ENCODE results near the gene SP6. TPM values are rescaled to one million over a fixed set of nuclear protein-coding genes. Genes with fewer than 3 reads are reported as not detected.

The SP6 gene
- total RNA-seq, 4 donors from 2014 or later, result 0.12 to 0.31 (median 0.14) TPM

DNA sequence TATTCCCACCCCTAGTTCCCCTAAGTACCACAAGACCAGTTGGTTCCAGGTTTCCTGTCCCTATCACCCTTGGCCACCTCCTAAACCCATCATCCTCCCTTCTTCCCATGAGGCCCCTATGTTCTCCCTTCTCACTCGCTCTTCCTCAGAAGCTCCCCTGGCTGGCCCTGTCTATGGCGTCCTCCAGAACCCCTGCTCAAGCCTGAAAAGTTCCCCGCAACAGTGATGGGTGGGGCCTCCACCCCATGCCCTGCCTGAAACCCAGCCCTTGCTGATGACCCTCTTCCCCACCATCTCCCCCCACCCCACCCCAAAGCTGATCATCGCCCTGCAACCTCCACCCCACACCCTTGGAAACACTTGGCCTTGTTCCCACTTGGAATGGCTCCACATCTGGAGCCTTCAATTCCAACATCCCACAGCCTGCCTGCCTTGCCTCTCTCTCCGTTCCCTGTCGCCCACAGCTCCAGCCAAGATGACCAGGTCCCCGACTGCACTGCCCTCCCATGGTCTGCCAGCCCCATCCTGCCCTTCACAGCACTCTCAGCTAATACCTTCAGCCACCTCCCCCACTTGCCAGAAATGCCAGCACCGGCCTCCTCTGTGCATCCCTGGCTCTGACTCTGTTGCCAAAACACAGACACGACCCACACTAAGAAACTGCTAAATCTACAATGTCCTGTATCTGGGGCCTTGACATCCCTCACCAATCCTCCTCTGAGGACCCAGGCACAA, 39.9 kb downstream of the SP6 start:
- Histone ChIP-seq H3K9me3 (no peaks in the 10 kb centered on the region), H3K27ac (no peak overlapping the region), H3K27me3 (no peaks in the 10 kb centered on the region), H3K4me1 (peaks cover 0 to 7% (median 0%) of the 10 kb centered on the region in 3 donors), H3K4me3 (no peak overlapping the region), H3K36me3 (peaks cover 0 to 89% of the 10 kb centered on the region in 2 donors)
- 77 to 100% methylated on average over 2 to 8 of the region's 9 CpGs for WGBS, 2 donors (ENCODE audit: low coverage in 1 of 2)
- TF ChIP-seq POLR2A (IDR thresholded peaks at IDR 0.05) (no peak), CTCF (IDR thresholded peaks at IDR 0.05) (no peak), EP300 (IDR thresholded peaks at IDR 0.05) (no peak), POLR2AphosphoS5 (IDR thresholded peaks at IDR 0.05) (no peak)
- ATAC-seq, result no peak

- no peak for TF ChIP-seq POLR2AphosphoS5 (IDR thresholded peaks at IDR 0.05)
- no peak for TF ChIP-seq POLR2A (IDR thresholded peaks at IDR 0.05)
- no peak for TF ChIP-seq CTCF (IDR thresholded peaks at IDR 0.05)
- no peak for TF ChIP-seq EP300 (IDR thresholded peaks at IDR 0.05)
- peaks cover 0 to 81% of the 10 kb centered on the region in 2 donors for H3K36me3 ChIP-seq
- ATAC-seq, result peak; percentile 14
- peaks cover 0 to 7% (median 0%) of the 10 kb centered on the region in 3 donors for H3K4me1 ChIP-seq
- H3K27me3 ChIP-seq, result no peaks in the 10 kb centered on the region
- H3K9me3 ChIP-seq, result no peaks in the 10 kb centered on the region
- no peak overlapping the region for H3K4me3 ChIP-seq
- WGBS, 2 donors (ENCODE audit: low coverage in 1 of 2), result 73 to 83% methylated on average over 2 to 5 of the region's 10 CpGs
- no peak overlapping the region for H3K27ac ChIP-seq
These were observed 40.7 kb downstream of the SP6 start for GRCh38 chr17:47810200-47810821.

DNA sequence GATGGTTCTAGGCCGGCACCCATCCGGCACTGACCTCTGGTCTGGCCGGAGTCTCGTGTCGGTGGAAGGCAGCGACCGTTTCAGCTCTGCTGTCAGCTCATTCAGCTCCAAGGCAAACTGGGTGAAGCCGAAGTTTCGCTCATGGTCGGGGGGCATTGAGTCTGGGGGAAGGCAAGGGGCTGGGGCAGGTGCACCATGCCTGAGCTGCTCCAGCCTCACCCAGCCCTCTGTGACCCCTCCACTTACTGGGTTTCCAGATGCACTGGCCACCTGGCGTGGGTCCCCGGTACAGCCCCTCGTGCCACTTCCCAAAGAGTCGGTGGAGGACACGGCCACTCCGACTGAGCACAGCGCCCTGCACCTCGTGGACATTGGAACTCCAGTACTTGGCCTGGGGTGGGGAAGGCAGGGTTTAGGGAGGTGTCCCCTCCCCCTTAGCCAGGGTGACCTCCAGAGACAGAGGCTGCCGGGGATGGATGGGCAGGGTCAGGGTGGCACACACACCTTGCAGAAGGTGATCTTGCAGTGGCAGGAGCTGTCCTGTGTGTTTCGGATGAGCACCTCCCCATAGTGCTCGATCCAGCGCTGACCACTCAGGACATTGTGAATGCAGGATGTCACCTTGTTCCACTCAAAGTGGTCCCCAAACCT, 42.0 kb downstream of the SP6 start:
- Histone ChIP-seq H3K9me3 (no peaks in the 10 kb centered on the region), H3K36me3 (peaks cover 0 to 68% of the 10 kb centered on the region in 2 donors), H3K4me3 (no peak overlapping the region), H3K4me1 (peaks cover 0 to 7% (median 0%) of the 10 kb centered on the region in 3 donors), H3K27me3 (peaks cover 4% of the 10 kb centered on the region), H3K27ac (no peak overlapping the region)
- WGBS, 2 donors (ENCODE audit: low coverage in 1 of 2), result 100% methylated on average over 1 of the region's 22 CpGs; no CpG with 5 or more reads in 1 of the 2 donors
- TF ChIP-seq POLR2A (IDR thresholded peaks at IDR 0.05), result no peak
- TF ChIP-seq CTCF (IDR thresholded peaks at IDR 0.05), result no peak
- no peak for TF ChIP-seq POLR2AphosphoS5 (IDR thresholded peaks at IDR 0.05)
- no peak for TF ChIP-seq EP300 (IDR thresholded peaks at IDR 0.05)
- ATAC-seq, result no peak

DNA sequence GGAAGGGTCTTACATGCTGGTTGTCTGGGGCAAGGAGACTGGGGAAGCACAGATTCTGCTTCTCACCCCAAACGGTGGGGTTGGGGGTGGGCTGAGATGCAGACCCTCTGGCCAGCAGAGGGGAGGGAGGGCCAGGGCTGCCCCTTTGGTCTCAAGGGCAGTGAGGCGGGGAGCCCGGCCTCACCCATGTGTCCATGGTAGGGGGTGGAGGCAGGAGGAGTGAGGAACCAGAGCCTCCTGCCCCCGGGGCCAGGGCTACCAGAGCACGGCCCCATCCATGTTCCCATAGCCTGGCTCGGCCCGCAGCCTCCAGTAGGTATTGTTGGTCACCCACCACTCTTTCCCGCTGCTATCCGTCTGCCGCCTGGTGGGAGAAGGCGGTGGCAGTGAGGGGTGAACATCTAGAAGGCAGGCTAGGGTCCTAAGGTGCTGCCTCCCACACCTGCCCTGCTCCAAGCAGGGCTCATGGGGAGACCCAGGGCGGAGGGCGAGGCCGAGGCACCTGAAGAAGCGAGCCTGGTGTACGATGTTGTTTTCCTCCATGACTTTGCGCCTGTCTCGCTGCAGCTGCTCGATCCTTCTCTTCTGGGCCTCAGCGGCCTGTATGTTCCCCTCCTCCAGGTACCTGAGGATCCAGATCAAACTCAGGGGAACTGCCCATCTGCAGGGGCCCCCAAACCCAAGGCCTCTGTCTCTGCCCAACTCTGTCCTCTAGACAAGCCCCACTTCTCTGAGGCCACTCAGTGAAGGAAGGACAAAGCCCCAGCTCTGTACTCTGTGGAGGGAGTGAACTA, 42.7 kb downstream of the SP6 start:
- Histone ChIP-seq H3K4me1 (peaks cover 0 to 7% (median 0%) of the 10 kb centered on the region in 3 donors), H3K27ac (no peak overlapping the region), H3K36me3 (peaks cover 0 to 61% of the 10 kb centered on the region in 2 donors), H3K4me3 (no peak overlapping the region), H3K9me3 (no peaks in the 10 kb centered on the region), H3K27me3 (peaks cover 12% of the 10 kb centered on the region)
- 83% methylated on average over 3 of the region's 20 CpGs; no CpG with 5 or more reads in 1 of the 2 donors for WGBS, 2 donors (ENCODE audit: low coverage in 1 of 2)
- ATAC-seq, result no peak
- TF ChIP-seq POLR2A (IDR thresholded peaks at IDR 0.05), result no peak
- no peak for TF ChIP-seq EP300 (IDR thresholded peaks at IDR 0.05)
- no peak for TF ChIP-seq POLR2AphosphoS5 (IDR thresholded peaks at IDR 0.05)
- TF ChIP-seq CTCF (IDR thresholded peaks at IDR 0.05), result no peak

Measured in gastroesophageal sphincter (tissue), 4 donors.